HepG2 (cell line): ENCODE results near the gene USP9X. TPM values are rescaled to one million over a fixed set of nuclear protein-coding genes. Genes with fewer than 3 reads are reported as not detected.
"Not testable (repeated sequence)": the region's sequence is repeated elsewhere in the genome, so short reads cannot be mapped to it uniquely, and the experiment has no call there.

Experiments
- ATAC-seq: fragments of 200-7000 bp; cut with Tn5 transposase; 3 replicates; pipeline ENCODE4 v1.9.1; 2020; ENCODE audit warnings: mild to moderate bottlenecking, moderate library complexity
- BruUV-seq: library from RNA; stranded (reverse); fragments of 400-500 nt; replicated peaks from 2 replicates; lab custom pipeline; 2021; lab: Mats Ljungman, UMichigan
- CTCF ChIA-PET: fragments of 300-600 bp; formaldehyde crosslinking; extraction: SDS; loops from one replicate; lab custom pipeline; 2021; ENCODE audit warnings: low total read pairs, inconsistent platforms, low intra/inter-chr PET ratio; lab: Yijun Ruan, JAX
- POLR2A ChIA-PET: fragments of 350-600 bp; sonication (Branson Sonifier 250); formaldehyde crosslinking; loops from one replicate; lab custom pipeline; 2020; ENCODE audit warnings: antibody characterized with exemption, inconsistent platforms; lab: Yijun Ruan, JAX
- DNase-seq: peaks from one replicate; pipeline ENCODE4 v3.0.0-alpha.2; 2015; ENCODE audit warnings: low spot score
- FAIRE-seq: peaks from 3 replicates; lab custom pipeline; 2011; peaks lifted over from hg19 to GRCh38; lab: Jason Lieb, UNC
- H2AFZ ChIP-seq: one replicate; pipeline ENCODE4 v1.6.1; 2011; ENCODE audit warnings: low read length, inconsistent platforms
- H3K27ac ChIP-seq: fragments of 300-600 bp; 3 replicates; pipeline ENCODE4 v1.8.0; 2011; ENCODE audit warnings: mixed run types, mild to moderate bottlenecking, mixed read lengths, low read length, inconsistent platforms; ENCODE audit not compliant: insufficient read depth; ENCODE audit errors: extremely low read length
- H3K27me3 ChIP-seq, 2 experiments: fragments of 200-600 bp in 1 of 2; 2 replicates in 1 of 2; 3 replicates in 1 of 2; pipeline versions ENCODE4 v1.6.0 to v1.8.0; 2011; ENCODE audit warnings: low read length in 2 of 2, mild to moderate bottlenecking in 2 of 2, moderate library complexity in 2 of 2, inconsistent platforms in 1 of 2; ENCODE audit not compliant: insufficient read depth in 2 of 2, control insufficient read depth in 1 of 2
- H3K36me3 ChIP-seq, 2 experiments: fragments of 200-600 bp in 1 of 2; replicated peaks in 1 of 2; 2 replicates in 1 of 2; 3 replicates in 1 of 2; pipeline versions ENCODE4 v1.5.1 to v1.8.0; 2011; ENCODE audit warnings: low read length in 2 of 2, inconsistent platforms in 1 of 2; ENCODE audit not compliant: insufficient read depth in 2 of 2, control insufficient read depth in 1 of 2
- H3K4me1 ChIP-seq: 2 replicates; pipeline ENCODE4 v1.5.1; 2012; ENCODE audit warnings: low read length, inconsistent platforms; ENCODE audit not compliant: insufficient read depth
- H3K4me2 ChIP-seq: 2 replicates; pipeline ENCODE4 v1.6.0; 2011; ENCODE audit warnings: low read depth, low read length, inconsistent platforms
- H3K4me3 ChIP-seq, 3 experiments: fragments of 200-600 bp in 1 of 3; sonication (generic), shearing (Covaris generic) in 1 of 3; replicated peaks in 1 of 3; 2 replicates each; pipeline ENCODE4 v1.5.1; 2011 to 2016; ENCODE audit warnings: low read length in 3 of 3, inconsistent platforms in 2 of 3, low read depth in 2 of 3, mild to moderate bottlenecking in 2 of 3, control low read depth in 1 of 3, mixed read lengths in 1 of 3; ENCODE audit not compliant: insufficient read depth in 1 of 3
- H3K79me2 ChIP-seq: one replicate; pipeline ENCODE4 v1.6.1; 2011; ENCODE audit warnings: low read length, inconsistent platforms; ENCODE audit not compliant: insufficient read depth
- H3K9ac ChIP-seq: 2 replicates; pipeline ENCODE4 v1.6.0; 2011; ENCODE audit warnings: mild to moderate bottlenecking, low read depth, low read length, inconsistent platforms; ENCODE audit not compliant: insufficient read depth
- H3K9me3 ChIP-seq: 2 replicates; pipeline ENCODE4 v1.5.1; 2012; ENCODE audit warnings: mild to moderate bottlenecking, low read length
- H4K20me1 ChIP-seq: 2 replicates; pipeline ENCODE4 v1.6.0; 2011; ENCODE audit warnings: inconsistent platforms, mild to moderate bottlenecking, low read length, moderate library complexity; ENCODE audit not compliant: insufficient read depth
- ISL2 ChIP-seq: sonication (generic); formaldehyde crosslinking; IDR thresholded peaks from 2 replicates; pipeline ENCODE4 v1.5.0; 2020; ENCODE audit warnings: missing genetic modification reagents
- WGBS: methylation state at CpG from one replicate; pipeline ENCODE4 v1.1.6; 2017; ENCODE audit warnings: low lambda C conversion rate; 5-methylcytosine and 5-hydroxymethylcytosine counted together
- in situ Hi-C: cut with HindIII; loops from 2 replicates; pipeline ENCODE4 v1.10.0; 2017; ENCODE audit warnings: low pct_unique_long_range_greater_than_20kb; ENCODE audit not compliant: extremely low pct_ligation_motif_present
- intact Hi-C: fragments of 100-400 bp; cut with micrococcal nuclease; formaldehyde crosslinking; loops from one replicate; pipeline ENCODE4 v1.10.0; 2022; ENCODE audit not compliant: unreplicated experiment
- polyA plus RNA-seq, 8 experiments: library from polyadenylated mRNA; depleted of rRNA in 3 of 8; stranded (reverse) in 7 of 8; unstranded in 1 of 8; fragments of >200 nt; fragmentation: Illumina TruSeq in 4 of 8; extraction: Trizol in 4 of 8; gene quantifications; 2 replicates each; pipeline versions ENCODE4 v1.2.1 to v1.2.3, GENCODE V29; 2011 to 2016; ENCODE audit warnings: low read depth in 4 of 8, missing spikeins in 1 of 8, mixed read lengths in 1 of 8; ENCODE audit not compliant: insufficient read depth in 1 of 8
- total RNA-seq, 5 experiments: library from RNA; depleted of rRNA; stranded (reverse); fragments of >200 nt; fragmentation: Illumina TruSeq; extraction: Trizol; gene quantifications; 2 replicates each; pipeline ENCODE4 v1.2.3, GENCODE V29; 2016; ENCODE audit warnings: low read depth in 1 of 5
- TF ChIP-seq, protein P1 (sequence below): sonication (generic); formaldehyde crosslinking; IDR thresholded peaks from 2 replicates; pipeline ENCODE4 v1.5.0; 2020; ENCODE audit warnings: missing genetic modification reagents, mild to moderate bottlenecking, borderline replicate concordance

The USP9X gene
- total and polyA plus RNA-seq, 2 of the 13 experiments (the other 11 are each of a cell fraction or from before 2014, with no cell fraction given): 22.2 to 40.5 TPM

DNA sequence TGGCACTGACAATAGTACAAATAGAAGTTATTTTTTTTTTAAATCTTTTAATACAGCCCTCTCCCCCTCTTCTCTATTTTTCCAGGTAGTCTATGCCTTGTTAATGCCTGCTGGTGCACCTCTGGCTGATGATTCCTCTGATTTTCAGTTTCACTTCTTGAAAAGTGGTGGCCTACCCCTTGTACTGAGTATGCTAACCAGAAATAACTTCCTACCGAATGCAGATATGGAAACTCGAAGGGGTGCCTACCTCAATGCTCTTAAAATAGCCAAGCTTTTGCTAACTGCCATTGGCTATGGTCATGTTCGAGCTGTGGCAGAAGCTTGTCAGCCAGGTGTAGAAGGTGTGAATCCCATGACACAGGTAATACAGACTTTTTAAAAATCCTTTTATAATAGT, 99.1 kb downstream of the USP9X start:
- Histone ChIP-seq H3K4me1 (no peaks in the 10 kb centered on the region), H2AFZ (no peak overlapping the region), H3K9me3 (no peaks in the 10 kb centered on the region), H3K4me2 (no peak overlapping the region), H3K36me3 (peaks cover 2 to 18% of the 10 kb centered on the region in 2 experiments; a peak in 4 of 5 replicates), H3K27ac (no peak overlapping the region), H4K20me1 (no peaks in the 10 kb centered on the region), H3K79me2 (no peaks in the 10 kb centered on the region), H3K9ac (no peak overlapping the region), H3K4me3 (no peak overlapping the region), H3K27me3 (no peaks in the 10 kb centered on the region)
- no peak for FAIRE-seq
- TF ChIP-seq, protein P1, sequence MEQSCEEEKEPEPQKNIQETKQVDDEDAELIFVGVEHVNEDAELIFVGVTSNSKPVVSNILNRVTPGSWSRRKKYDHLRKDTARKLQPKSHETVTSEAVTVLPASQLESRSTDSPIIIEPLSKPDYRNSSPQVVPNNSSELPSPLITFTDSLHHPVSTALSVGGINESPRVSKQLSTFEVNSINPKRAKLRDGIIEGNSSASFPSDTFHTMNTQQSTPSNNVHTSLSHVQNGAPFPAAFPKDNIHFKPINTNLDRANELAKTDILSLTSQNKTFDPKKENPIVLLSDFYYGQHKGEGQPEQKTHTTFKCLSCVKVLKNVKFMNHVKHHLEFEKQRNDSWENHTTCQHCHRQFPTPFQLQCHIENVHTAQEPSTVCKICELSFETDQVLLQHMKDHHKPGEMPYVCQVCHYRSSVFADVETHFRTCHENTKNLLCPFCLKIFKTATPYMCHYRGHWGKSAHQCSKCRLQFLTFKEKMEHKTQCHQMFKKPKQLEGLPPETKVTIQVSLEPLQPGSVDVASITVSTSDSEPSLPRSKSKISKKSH (CRISPR knock-in tag): no peak
- TF ChIP-seq ISL2 (CRISPR knock-in tag): no peak
- no peak for DNase-seq
- in situ Hi-C loops (no loop called here), intact Hi-C loops (loop anchor here (10.0 kb wide), 1 partner anchor 50 kb away; no protein-coding TSS in a partner anchor)
- ATAC-seq: no peak
- 93% methylated on average over 3 of the region's 3 CpGs for WGBS
- no TSS peak for BruUV-seq
- ChIA-PET CTCF (no interaction called here), POLR2A (no interaction called here)

GRCh38 chrX:41186946-41187345, 101.7 kb downstream of the USP9X start:
- BruUV-seq, in situ Hi-C loops: not testable (repeated sequence)
- intact Hi-C loops: loop anchor here (10.0 kb wide), 1 partner anchor 48 kb away; no protein-coding TSS in a partner anchor

More at GRCh38 chrX:41186946-41187345, 101.7 kb downstream of the USP9X start:
- DNase-seq, FAIRE-seq, POLR2A ChIA-PET, H3K9me3 ChIP-seq, H3K4me2 ChIP-seq, ATAC-seq, H3K79me2 ChIP-seq, CTCF ChIA-PET, H3K9ac ChIP-seq, H3K27me3 ChIP-seq, H4K20me1 ChIP-seq, H3K27ac ChIP-seq, H3K4me3 ChIP-seq, H2AFZ ChIP-seq: not testable (repeated sequence)
- H3K36me3 ChIP-seq: peaks cover 2 to 24% of the 10 kb centered on the region in 2 experiments; a peak in 4 of 5 replicates
- WGBS: 98% methylated on average over 5 of the region's 7 CpGs
- H3K4me1 ChIP-seq: peaks cover 10% of the 10 kb centered on the region; the same call in 1 of the 2 replicates
